K562 (cell line): Measurements from ENCODE around the gene OR6C4. TPM values are rescaled to one million over a fixed set of nuclear protein-coding genes. Genes with fewer than 3 reads are reported as not detected.

Source experiments
- ATAC-seq: fragments of 200-7000 bp; cut with Tn5 transposase; 3 replicates; pipeline ENCODE4 v1.9.1; 2020; ENCODE audit warnings: moderate library complexity
- BruUV-seq: library from RNA; stranded (reverse); fragments of 400-500 nt; replicated peaks from 2 replicates; lab custom pipeline; 2021; lab: Mats Ljungman, UMichigan
- CTCF ChIA-PET: fragments of 300-600 bp; formaldehyde crosslinking; extraction: SDS; loops from one replicate; lab custom pipeline; 2021; ENCODE audit warnings: low intra/inter-chr PET ratio; lab: Yijun Ruan, JAX
- POLR2A ChIA-PET: fragments of 300-600, 350-650 bp; sonication (Branson Sonifier 250); formaldehyde crosslinking; extraction: SDS; loops from one replicate; lab custom pipeline; 2021; ENCODE audit warnings: antibody characterized with exemption, inconsistent platforms; lab: Yijun Ruan, JAX
- DNase-seq, 4 experiments: peaks; one replicate each; pipeline versions ENCODE4 v3.0.0 to v3.0.0-alpha.2; 2011 to 2018; ENCODE audit warnings: low spot score in 3 of 4, mixed read lengths in 3 of 4; ENCODE audit errors: extremely low read depth in 1 of 4
- FAIRE-seq: peaks from 2 replicates; lab custom pipeline; 2011; peaks lifted over from hg19 to GRCh38; lab: Jason Lieb, UNC
- H2AFZ ChIP-seq: 2 replicates; pipeline ENCODE4 v1.6.0; 2011; ENCODE audit warnings: low read depth, low read length, control low read depth, inconsistent platforms
- H3K27ac ChIP-seq: fragments of 200-600 bp; 3 replicates; pipeline ENCODE4 v1.8.0; 2011; ENCODE audit warnings: low read depth, mild to moderate bottlenecking, control low read depth, inconsistent platforms, low read length, moderate library complexity, mixed read lengths; ENCODE audit errors: extremely low read depth
- H3K27me3 ChIP-seq, 2 experiments: fragments of 300-600 bp in 1 of 2; 2 replicates in 1 of 2; 3 replicates in 1 of 2; pipeline versions ENCODE4 v1.6.0 to v1.8.0; 2011; ENCODE audit warnings: inconsistent platforms in 2 of 2, low read length in 2 of 2, mild to moderate bottlenecking in 1 of 2, mixed read lengths in 1 of 2, moderate library complexity in 1 of 2; ENCODE audit not compliant: control insufficient read depth in 2 of 2, insufficient read depth in 2 of 2
- H3K36me3 ChIP-seq: fragments of 300-600 bp; 3 replicates; pipeline ENCODE4 v1.8.0; 2011; ENCODE audit warnings: mild to moderate bottlenecking, low read length, inconsistent platforms; ENCODE audit not compliant: control insufficient read depth, insufficient read depth
- H3K4me1 ChIP-seq, 2 experiments: fragments of 200-600 bp in 1 of 2; replicated peaks in 1 of 2; 2 replicates in 1 of 2; 3 replicates in 1 of 2; pipeline versions ENCODE4 v1.5.1 to v1.8.0; 2011; ENCODE audit warnings: inconsistent platforms in 2 of 2, low read length in 2 of 2, mild to moderate bottlenecking in 1 of 2, mixed read lengths in 1 of 2, moderate library complexity in 1 of 2; ENCODE audit not compliant: control insufficient read depth in 2 of 2, insufficient read depth in 2 of 2
- H3K4me2 ChIP-seq: 2 replicates; pipeline ENCODE4 v1.6.1; 2011; ENCODE audit warnings: low read length, control low read depth, inconsistent platforms, mixed read lengths; ENCODE audit not compliant: insufficient read depth
- H3K4me3 ChIP-seq: fragments of 200-600 bp; sonication (generic), shearing (Covaris generic); 2 replicates; pipeline ENCODE4 v1.5.1; 2016; ENCODE audit warnings: control low read depth, inconsistent platforms
- H3K79me2 ChIP-seq: fragments of 200-600 bp; 3 replicates; pipeline ENCODE4 v1.8.0; 2011; ENCODE audit warnings: low read length, inconsistent platforms; ENCODE audit not compliant: control insufficient read depth, insufficient read depth
- H3K9ac ChIP-seq, 2 experiments: 2 replicates each; pipeline versions ENCODE4 v1.6.0 to v1.6.1; 2011; ENCODE audit warnings: low read depth in 2 of 2, low read length in 2 of 2, control low read depth in 1 of 2, inconsistent platforms in 1 of 2, mild to moderate bottlenecking in 1 of 2, mixed read lengths in 1 of 2; ENCODE audit not compliant: insufficient read depth in 1 of 2
- H3K9me1 ChIP-seq: one replicate; pipeline ENCODE4 v1.6.0; 2011; ENCODE audit warnings: inconsistent platforms, mild to moderate bottlenecking, low read length, moderate library complexity; ENCODE audit not compliant: control insufficient read depth, insufficient read depth
- H3K9me3 ChIP-seq: replicated peaks from 2 replicates; pipeline ENCODE4 v1.5.1; 2011; ENCODE audit warnings: low read depth, low read length, inconsistent platforms; ENCODE audit not compliant: control insufficient read depth, insufficient read depth
- H4K20me1 ChIP-seq: replicated peaks from 2 replicates; pipeline ENCODE4 v1.6.1; 2011; ENCODE audit warnings: low read length, inconsistent platforms, mixed read lengths; ENCODE audit not compliant: control insufficient read depth, insufficient read depth
- ARID4B ChIP-seq: sonication (generic); formaldehyde crosslinking; IDR thresholded peaks from 2 replicates; pipeline ENCODE4 v1.8.0; 2022; ENCODE audit warnings: mild to moderate bottlenecking, missing genetic modification reagents
- BHLHE40 ChIP-seq: IDR thresholded peaks from 2 replicates; pipeline ENCODE4 v1.6.1; 2011; ENCODE audit warnings: low read length, improper control_type of control experiment
- CBFA2T2 ChIP-seq: fragments of 450-650 bp; conservative IDR thresholded peaks from 2 replicates; pipeline ENCODE4 v1.6.1; 2017; ENCODE audit warnings: mild to moderate bottlenecking
- FOSL1 ChIP-seq: fragments of 200-800 bp; sonication (Bioruptor generic); conservative IDR thresholded peaks from 2 replicates; pipeline ENCODE4 v1.6.1; 2016; ENCODE audit warnings: missing genetic modification characterization, missing compliant biosample characterization
- IRF9 ChIP-seq: fragments of 450-650 bp; IDR thresholded peaks from 2 replicates; pipeline ENCODE4 v1.6.1; 2016; ENCODE audit warnings: missing biosample characterization, missing genetic modification characterization
- KDM2B ChIP-seq: fragments of 250-450 bp; sonication (Bioruptor Pico); IDR thresholded peaks from 2 replicates; pipeline ENCODE4 v1.8.0; 2021; ENCODE audit warnings: mild to moderate bottlenecking, moderate library complexity
- KHSRP ChIP-seq: fragments of 450-650 bp; IDR thresholded peaks from 2 replicates; pipeline ENCODE4 v1.6.1; 2017
- MEIS2 ChIP-seq: fragments of 450-650 bp; IDR thresholded peaks from 2 replicates; pipeline ENCODE4 v1.6.1; 2014; ENCODE audit warnings: mild to moderate bottlenecking; ENCODE audit not compliant: partially characterized antibody
- NFATC3 ChIP-seq: fragments of 450-650 bp; IDR thresholded peaks from 2 replicates; pipeline ENCODE4 v1.6.1; 2017; ENCODE audit warnings: mild to moderate bottlenecking
- TEAD4 ChIP-seq, 2 experiments: sonication (generic) in 1 of 2; formaldehyde crosslinking in 1 of 2; IDR thresholded peaks; 2 replicates each; pipeline versions ENCODE4 v1.6.1 to v1.8.0; 2012 to 2022; ENCODE audit warnings: borderline replicate concordance in 1 of 2, inconsistent platforms in 1 of 2, low read length in 1 of 2, mild to moderate bottlenecking in 1 of 2, missing genetic modification reagents in 1 of 2
- ZNF165 ChIP-seq: fragments of 250-450 bp; sonication (Bioruptor Pico); IDR thresholded peaks from 2 replicates; pipeline ENCODE4 v1.4.0; 2020; ENCODE audit warnings: borderline replicate concordance
- ZNF398 ChIP-seq: fragments of 250-450 bp; sonication (Bioruptor Pico); IDR thresholded peaks from 2 replicates; pipeline ENCODE4 v1.8.0; 2021; ENCODE audit warnings: moderate library complexity, mild to moderate bottlenecking, inconsistent platforms
- ZNF696 ChIP-seq: fragments of 250-450 bp; sonication (Bioruptor Pico); conservative IDR thresholded peaks from 2 replicates; pipeline ENCODE4 v1.4.0; 2020; ENCODE audit warnings: mild to moderate bottlenecking, moderate library complexity
- WGBS: fragments of 100-300 bp; shearing (Covaris generic); methylation state at CpG from one replicate; pipeline ENCODE4 v1.1.6; 2016; ENCODE audit warnings: low coverage, mixed read lengths; ENCODE audit not compliant: insufficient coverage; ENCODE audit errors: missing lambda C conversion rate; 5-methylcytosine and 5-hydroxymethylcytosine counted together
- in situ Hi-C: fragments of 300-500 bp; cut with MboI; formaldehyde crosslinking; loops from 4 replicates; pipeline ENCODE4 v1.15.0; 2018; ENCODE audit warnings: inconsistent platforms, mixed read lengths
- intact Hi-C: fragments of 100-400 bp; cut with micrococcal nuclease; formaldehyde crosslinking; loops from 2 replicates; pipeline ENCODE4 v1.14.2; 2022
- polyA plus RNA-seq, 8 experiments: library from polyadenylated mRNA; depleted of rRNA in 4 of 8; stranded (reverse) in 5 of 8; unstranded in 3 of 8; fragments of >200 nt; fragmentation: Nextera tagmentation in 2 of 8; fragmentation: Illumina TruSeq in 1 of 8; extraction: Ambion mirVana in 2 of 8; extraction: Trizol in 1 of 8; gene quantifications; 2 replicates each; pipeline versions ENCODE4 v1.2.1 to v1.2.3, GENCODE V29; 2011 to 2014; ENCODE audit warnings: inconsistent platforms in 1 of 8, missing spikeins in 1 of 8
- total RNA-seq, 7 experiments: library from RNA; depleted of rRNA in 6 of 7; stranded (reverse); fragments of >200 nt in 6 of 7; fragmentation: Illumina TruSeq in 2 of 7; extraction: Trizol in 2 of 7; gene quantifications; 2 replicates each; pipeline versions ENCODE4 v1.2.1 to v1.2.3, GENCODE V29; 2011 to 2021; ENCODE audit warnings: low replicate concordance in 1 of 7
- TF ChIP-seq, protein P1 (sequence below): fragments of 450-650 bp; IDR thresholded peaks from 2 replicates; pipeline ENCODE4 v1.6.1; 2016; ENCODE audit warnings: low read depth, mild to moderate bottlenecking, moderate library complexity

The OR6C4 gene
- total and polyA plus RNA-seq, 9 of the 15 experiments (the other 6 are each of a cell fraction or from before 2014, with no cell fraction given): not detected

DNA sequence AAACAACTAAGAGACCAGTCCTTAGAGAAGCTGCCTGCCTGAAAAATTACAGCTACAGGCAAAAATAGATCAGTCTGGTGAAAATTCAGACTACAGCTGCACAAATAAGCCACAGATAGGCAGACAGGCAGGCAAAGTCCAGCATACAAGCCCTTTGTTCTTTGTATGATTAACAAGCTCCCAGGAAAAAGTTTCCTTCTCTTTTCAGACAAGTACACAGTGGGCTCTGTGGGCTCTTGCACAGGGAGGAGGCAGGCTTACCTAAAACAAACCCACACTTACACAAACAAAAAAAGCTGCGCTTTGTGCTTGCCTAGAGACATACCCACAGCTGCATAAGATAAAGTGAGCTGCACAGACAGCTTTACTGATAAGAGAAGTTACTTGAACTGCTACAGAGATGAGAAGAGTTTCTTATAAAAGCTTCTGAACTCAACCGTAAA, 49.6 kb upstream of the OR6C4 start (continued):
- TF ChIP-seq CBFA2T2: peak; percentile 39
- peak; percentile 50; the same call in 1 of the 2 replicates for TF ChIP-seq TEAD4 (IDR thresholded peaks at IDR 0.05; ENCODE audit: low read length)
- TF ChIP-seq TEAD4 (CRISPR knock-in tag; IDR thresholded peaks at IDR 0.05; ENCODE audit: borderline replicate concordance): no peak
- TF ChIP-seq MEIS2: peak; percentile 38
- no peak for TF ChIP-seq ZNF165 (CRISPR knock-in tag)

GRCh38 chr12:55501601-55502000, 47.8 kb upstream of the OR6C4 start:
- no peaks in the 10 kb centered on the region for H3K9me3 ChIP-seq
- BruUV-seq: no TSS peak
- DNase-seq (no peak), FAIRE-seq (no peak), ATAC-seq (no peak)
- WGBS: 0% methylated on average over 2 of the region's 2 CpGs
- intact Hi-C loops: no loop called here
- no peaks in the 10 kb centered on the region for H3K79me2 ChIP-seq
- H3K27me3 ChIP-seq: no peaks in the 10 kb centered on the region
- no peak overlapping the region for H3K4me3 ChIP-seq
- CTCF ChIA-PET: no interaction called here
- H3K9me1 ChIP-seq: no peaks in the 10 kb centered on the region
- no peaks in the 10 kb centered on the region for H3K36me3 ChIP-seq
- H3K27ac ChIP-seq: no peak overlapping the region
- H3K9ac ChIP-seq: no peak overlapping the region
- no peak overlapping the region for H3K4me2 ChIP-seq
- POLR2A ChIA-PET: no interaction called here
- H2AFZ ChIP-seq: no peak overlapping the region
- H3K4me1 ChIP-seq: peaks cover 0 to 13% of the 10 kb centered on the region in 2 experiments; a peak in 1 of 5 replicates
- H4K20me1 ChIP-seq: no peaks in the 10 kb centered on the region
- in situ Hi-C loops: no loop called here
- TF ChIP-seq KHSRP: no peak
- TF ChIP-seq NFATC3: no peak
- TF ChIP-seq ARID4B (CRISPR knock-in tag): no peak
- TF ChIP-seq KDM2B (CRISPR knock-in tag): no peak
- TF ChIP-seq ZNF696 (CRISPR knock-in tag): no peak
- TF ChIP-seq FOSL1 (tag): no peak
- no peak for TF ChIP-seq BHLHE40
- TF ChIP-seq ZNF398: no peak
- no peak for TF ChIP-seq IRF9
- TF ChIP-seq, protein P1, sequence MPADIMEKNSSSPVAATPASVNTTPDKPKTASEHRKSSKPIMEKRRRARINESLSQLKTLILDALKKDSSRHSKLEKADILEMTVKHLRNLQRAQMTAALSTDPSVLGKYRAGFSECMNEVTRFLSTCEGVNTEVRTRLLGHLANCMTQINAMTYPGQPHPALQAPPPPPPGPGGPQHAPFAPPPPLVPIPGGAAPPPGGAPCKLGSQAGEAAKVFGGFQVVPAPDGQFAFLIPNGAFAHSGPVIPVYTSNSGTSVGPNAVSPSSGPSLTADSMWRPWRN: no peak
